GM18870 (cell line): ENCODE measurements around the gene LINC01488.

ENCODE experiments used
- ATAC-seq: cut with Tn5 transposase; IDR thresholded peaks from one replicate; pipeline ENCODE4 v1.9.1; 2021; ENCODE audit warnings: moderate library complexity; ENCODE audit not compliant: unreplicated experiment

Gene LINC01488

GRCh38 chr11:69489746-69490365 lies 8.4 kb downstream of the LINC01488 start:
- ATAC-seq, result no peak

GRCh38 chr11:69490516-69490915 lies 9.1 kb downstream of the LINC01488 start:
- ATAC-seq, result no peak

- ATAC-seq, result no peak
Measured at GRCh38 chr11:69491071-69492031, 9.9 kb downstream of the LINC01488 start.

GRCh38 chr11:69492201-69492991 lies 10.9 kb downstream of the LINC01488 start:
- ATAC-seq, result no peak

- ATAC-seq, result no peak
Measured at GRCh38 chr11:69493931-69494821, 12.7 kb downstream of the LINC01488 start.

GRCh38 chr11:69494851-69495250 lies 13.4 kb downstream of the LINC01488 start:
- no peak for ATAC-seq

GRCh38 chr11:69495441-69496201 lies 14.2 kb downstream of the LINC01488 start:
- ATAC-seq, result no peak

GRCh38 chr11:69496202-69496557 lies 14.7 kb downstream of the LINC01488 start:
- ATAC-seq, result no peak

- no peak for ATAC-seq
Measured at GRCh38 chr11:69496631-69497220, 15.3 kb downstream of the LINC01488 start.

- ATAC-seq, result no peak
Measured at GRCh38 chr11:69497221-69497787, 15.8 kb downstream of the LINC01488 start.

GRCh38 chr11:69498614-69499175 lies 17.2 kb downstream of the LINC01488 start:
- ATAC-seq, result no peak

- no peak for ATAC-seq
Measured at GRCh38 chr11:69499186-69499917, 17.9 kb downstream of the LINC01488 start.

- ATAC-seq, result no peak
Measured at GRCh38 chr11:69499918-69500284, 18.4 kb downstream of the LINC01488 start.

GRCh38 chr11:69500285-69501120 lies 19.0 kb downstream of the LINC01488 start:
- no peak for ATAC-seq

- no peak for ATAC-seq
Measured at GRCh38 chr11:69501121-69501489, 19.6 kb downstream of the LINC01488 start.

- no peak for ATAC-seq
Measured at GRCh38 chr11:69501891-69502860, 20.7 kb downstream of the LINC01488 start.
